Ammon's horn (tissue), 1 donor: ENCODE data around the gene PCCA.

Experiments used
- DNase-seq: peaks from one replicate; pipeline ENCODE4 v3.0.0-alpha.2; 2016; ENCODE audit warnings: low spot score

PCCA gene

GRCh38 chr13:100470866-100471505, 382.1 kb downstream of the PCCA start:
- DNase-seq: no peak

GRCh38 chr13:100473087-100473486, 384.2 kb downstream of the PCCA start:
- no peak for DNase-seq

GRCh38 chr13:100473501-100474044, 384.7 kb downstream of the PCCA start:
- DNase-seq: no peak

GRCh38 chr13:100476963-100477362, 388.1 kb downstream of the PCCA start:
- DNase-seq: no peak

- DNase-seq: no peak
Measured at GRCh38 chr13:100478107-100478809, 389.4 kb downstream of the PCCA start.

GRCh38 chr13:100480676-100481075, 391.8 kb downstream of the PCCA start:
- DNase-seq: no peak

GRCh38 chr13:100483139-100483538, 394.2 kb downstream of the PCCA start:
- no peak for DNase-seq

GRCh38 chr13:100483841-100484381, 395.0 kb downstream of the PCCA start:
- no peak for DNase-seq

- DNase-seq: no peak
Measured at GRCh38 chr13:100484702-100485101, 395.8 kb downstream of the PCCA start.

GRCh38 chr13:100485265-100485664, 396.4 kb downstream of the PCCA start:
- no peak for DNase-seq

- DNase-seq: no peak
Measured at GRCh38 chr13:100490692-100491091, 401.8 kb downstream of the PCCA start.

GRCh38 chr13:100491164-100491842, 402.4 kb downstream of the PCCA start:
- DNase-seq: peak; percentile 46

GRCh38 chr13:100493418-100493817, 404.5 kb downstream of the PCCA start:
- no peak for DNase-seq

- DNase-seq: no peak
Measured at GRCh38 chr13:100495455-100495854, 406.6 kb downstream of the PCCA start.

GRCh38 chr13:100497389-100497788, 408.5 kb downstream of the PCCA start:
- DNase-seq: no peak

- no peak for DNase-seq
Measured at GRCh38 chr13:100502446-100502845, 413.6 kb downstream of the PCCA start.

- no peak for DNase-seq
Measured at GRCh38 chr13:100503622-100504021, 414.7 kb downstream of the PCCA start.

- DNase-seq: no peak
Measured at GRCh38 chr13:100506154-100506553, 417.3 kb downstream of the PCCA start.

GRCh38 chr13:100506600-100507422, 417.9 kb downstream of the PCCA start:
- no peak for DNase-seq

- no peak for DNase-seq
Measured at GRCh38 chr13:100508455-100508854, 419.6 kb downstream of the PCCA start.

GRCh38 chr13:100508996-100509395, 420.1 kb downstream of the PCCA start:
- no peak for DNase-seq
